HG03064 (cell line): ENCODE results near the gene PTPRK.
"Not testable (repeated sequence)": the region's sequence is repeated elsewhere in the genome, so short reads cannot be mapped to it uniquely, and the experiment has no call there.

Experiments used
- ATAC-seq: cut with Tn5 transposase; IDR thresholded peaks from one replicate; pipeline ENCODE4 v1.9.1; 2021; ENCODE audit warnings: low read depth; ENCODE audit not compliant: unreplicated experiment

PTPRK gene

GRCh38 chr6:127946388-127946787 lies 574.0 kb downstream of the PTPRK start:
- no peak for ATAC-seq

DNA sequence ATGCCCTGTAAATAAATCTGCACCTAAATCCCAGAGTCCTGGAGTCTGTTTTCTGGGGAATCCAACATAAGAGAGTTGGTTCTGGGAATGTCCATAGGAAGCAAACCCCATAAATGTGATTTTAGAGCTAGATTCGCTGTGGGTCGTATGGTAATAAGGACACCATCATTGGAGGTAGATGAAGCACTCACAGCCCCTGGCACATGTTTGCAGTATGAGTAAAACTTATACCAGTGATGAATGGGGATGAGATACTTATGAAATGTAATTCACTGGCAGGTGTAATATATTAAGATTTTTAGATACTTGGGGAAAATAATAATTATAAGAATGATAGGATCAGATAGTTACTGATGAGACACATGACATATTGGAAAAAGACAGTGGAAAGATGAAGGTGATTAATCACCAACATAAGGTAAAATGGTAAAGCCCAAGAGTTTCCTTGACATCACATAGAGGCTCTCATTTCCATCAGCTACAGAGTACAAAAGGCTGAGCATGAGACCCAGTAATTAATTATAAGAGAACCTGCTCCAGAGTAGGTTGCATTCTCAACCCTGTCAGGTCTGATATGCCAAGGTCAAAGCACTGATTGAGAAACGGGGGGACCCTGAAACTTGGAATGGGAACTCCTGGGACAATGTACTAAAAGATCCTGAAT lies 574.8 kb downstream of the PTPRK start:
- ATAC-seq: no peak

GRCh38 chr6:127941228-127941627 lies 579.2 kb downstream of the PTPRK start:
- ATAC-seq: no peak

- ATAC-seq: no peak
These were observed 580.8 kb downstream of the PTPRK start for GRCh38 chr6:127939442-127940066.

GRCh38 chr6:127938701-127939100 lies 581.7 kb downstream of the PTPRK start:
- ATAC-seq: no peak

DNA sequence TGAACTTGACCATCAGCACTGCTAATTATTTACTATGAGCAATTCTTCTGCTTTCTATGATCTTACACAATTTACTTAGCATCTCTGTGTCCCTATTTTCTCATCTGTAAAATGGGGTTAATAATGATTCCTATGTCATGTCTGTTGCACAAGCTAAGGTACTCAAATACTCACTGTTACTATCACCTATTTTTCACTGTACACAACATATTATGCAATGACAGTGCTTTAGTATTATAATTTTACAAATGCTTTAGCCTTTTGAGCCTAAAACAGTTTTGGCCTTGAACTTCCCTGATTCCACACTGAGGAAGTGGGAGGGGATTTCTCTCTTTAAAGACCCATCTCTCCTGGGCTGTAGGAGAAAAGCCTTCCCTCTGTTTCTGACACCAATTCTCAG lies 582.7 kb downstream of the PTPRK start:
- ATAC-seq: no peak

DNA sequence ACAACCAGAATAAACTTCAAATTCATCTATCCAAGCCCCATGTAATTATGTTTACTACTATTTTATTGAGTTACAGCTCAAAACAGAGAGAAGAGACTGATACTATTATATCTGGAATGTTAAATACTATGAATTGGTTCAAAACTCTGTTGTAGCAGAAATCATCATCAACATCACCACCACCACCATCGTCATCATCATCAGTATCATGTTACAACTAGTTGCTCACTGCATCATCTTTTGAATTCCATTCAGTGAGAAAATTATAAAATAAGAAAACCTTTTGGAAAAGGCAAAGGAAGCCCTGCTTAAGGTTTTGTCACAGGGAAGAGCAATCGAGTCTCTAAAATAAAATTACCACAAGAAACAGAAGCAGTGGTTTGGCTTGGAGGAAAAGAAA lies 583.3 kb downstream of the PTPRK start:
- no peak for ATAC-seq

DNA sequence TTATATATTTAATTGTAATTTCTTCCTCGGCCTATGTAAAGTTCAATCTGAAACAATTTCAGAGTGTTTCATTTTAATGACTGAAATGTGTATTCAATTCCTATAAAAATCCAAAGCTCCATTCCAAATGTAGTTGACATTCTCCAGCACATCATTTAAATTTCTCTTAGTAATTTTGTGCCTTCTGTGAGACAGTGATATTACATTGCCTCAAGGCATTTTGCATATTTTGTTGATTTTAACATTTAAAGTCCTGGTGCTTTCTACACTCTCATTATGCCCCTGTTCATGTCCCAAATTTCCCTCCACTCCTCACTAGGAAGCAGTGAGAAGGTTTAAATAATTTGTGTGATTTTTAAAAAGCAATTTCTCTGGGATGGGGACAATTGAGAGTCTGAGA lies 585.4 kb downstream of the PTPRK start:
- ATAC-seq: no peak

DNA sequence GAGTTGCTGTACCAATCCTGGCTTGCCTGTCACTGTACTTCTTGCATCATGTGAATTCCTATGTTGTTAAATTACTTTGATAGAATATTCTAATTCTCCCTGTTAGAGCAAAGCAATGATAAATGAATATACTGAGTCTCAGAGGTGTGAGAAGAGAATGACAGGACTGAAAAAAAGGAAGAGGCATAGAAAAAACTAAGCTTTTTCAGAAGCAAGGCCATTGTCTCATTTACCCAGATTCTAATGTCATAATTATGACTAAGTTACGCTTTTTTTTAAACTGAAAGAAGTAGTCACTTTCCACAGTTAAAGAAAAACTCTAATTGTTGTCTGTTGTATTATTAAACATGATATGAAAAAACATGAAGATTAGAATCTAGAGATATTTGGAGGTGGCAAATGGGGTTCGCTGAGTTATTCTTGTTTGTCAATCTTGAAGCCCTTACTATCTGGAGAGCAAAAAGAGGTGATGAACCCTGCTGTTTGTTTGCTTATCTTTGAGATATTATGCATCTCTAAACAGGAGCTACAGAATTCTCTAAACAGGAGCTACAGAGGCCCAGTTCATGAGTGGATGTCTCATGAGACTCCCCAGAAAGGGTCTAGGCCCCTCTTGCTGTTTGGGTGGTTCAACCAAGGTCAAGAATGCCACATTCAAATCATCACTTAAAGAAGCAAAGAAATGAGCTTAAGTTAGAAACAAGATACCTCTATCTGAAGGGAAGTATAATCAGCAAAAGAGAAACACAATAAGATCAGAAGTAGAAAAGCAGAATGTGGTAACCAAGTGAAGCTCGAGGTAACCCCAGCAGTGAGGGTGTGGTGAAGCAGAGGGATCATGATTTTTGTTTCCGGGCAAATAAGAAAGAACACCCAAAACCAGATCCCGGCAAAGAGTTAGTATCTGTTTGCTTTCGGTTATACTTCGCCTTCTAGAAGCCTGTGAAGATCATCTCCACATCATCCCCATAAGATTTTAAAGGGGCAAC lies 586.3 kb downstream of the PTPRK start:
- no peak for ATAC-seq

DNA sequence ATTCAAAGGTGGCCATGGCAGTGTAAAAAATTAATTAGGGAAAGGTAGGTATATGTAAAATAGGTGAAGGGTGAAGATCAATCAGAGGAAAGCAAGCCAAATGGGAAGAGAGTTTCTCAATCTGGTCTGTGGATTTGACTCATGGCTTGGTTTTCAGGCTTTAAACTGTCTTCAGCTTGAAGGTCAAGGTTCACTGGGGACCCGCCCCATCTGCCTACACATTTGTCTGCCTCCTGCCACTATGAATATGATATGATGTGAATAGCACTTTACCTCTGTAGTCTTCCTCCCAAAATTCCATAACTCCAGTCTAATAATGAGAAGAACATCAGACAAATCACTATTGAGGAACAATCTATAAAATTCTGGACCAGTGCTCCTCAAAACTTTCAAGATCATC lies 587.3 kb downstream of the PTPRK start:
- ATAC-seq: no peak

DNA sequence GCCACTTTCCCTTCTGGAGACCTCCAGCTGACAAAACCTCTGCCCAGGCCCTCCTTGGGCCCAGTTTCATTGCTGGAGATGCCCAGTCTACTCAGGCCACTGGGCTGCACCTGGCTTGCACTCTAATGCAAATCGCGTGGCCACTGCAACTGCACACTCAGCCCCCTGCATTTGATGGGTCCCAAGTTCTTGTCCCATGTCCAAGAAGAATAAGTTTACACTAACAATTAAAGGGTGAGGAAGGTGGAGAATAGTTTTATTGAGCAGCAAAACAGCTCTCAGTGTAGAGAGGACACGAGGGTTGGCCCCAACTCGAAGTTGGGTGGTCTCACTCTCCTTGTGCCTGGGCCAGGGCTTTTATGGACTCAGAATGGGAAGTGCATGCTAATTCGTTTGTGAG lies 587.7 kb downstream of the PTPRK start:
- ATAC-seq: no peak

- not testable (repeated sequence) for ATAC-seq
These were observed 594.0 kb downstream of the PTPRK start for GRCh38 chr6:127926441-127926840.

DNA sequence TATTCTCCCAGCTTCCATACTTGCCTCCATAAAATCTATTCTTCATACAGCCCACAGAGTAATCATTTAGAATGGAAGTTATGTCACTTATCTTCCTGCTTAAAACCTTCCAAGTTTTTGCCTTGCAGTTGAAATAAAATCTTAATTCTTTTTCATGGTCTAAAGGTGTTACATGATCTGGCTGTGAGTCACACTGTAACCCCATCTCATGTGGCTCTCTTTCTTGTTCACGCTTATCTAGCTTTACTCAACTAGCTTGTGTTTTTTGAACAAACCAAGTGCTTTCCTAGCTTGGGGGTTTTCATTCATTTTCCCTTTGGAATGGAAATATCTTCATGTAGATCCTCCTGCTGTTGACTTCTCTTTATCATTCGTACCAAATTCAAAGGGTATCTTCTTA lies 596.0 kb downstream of the PTPRK start:
- no peak for ATAC-seq

DNA sequence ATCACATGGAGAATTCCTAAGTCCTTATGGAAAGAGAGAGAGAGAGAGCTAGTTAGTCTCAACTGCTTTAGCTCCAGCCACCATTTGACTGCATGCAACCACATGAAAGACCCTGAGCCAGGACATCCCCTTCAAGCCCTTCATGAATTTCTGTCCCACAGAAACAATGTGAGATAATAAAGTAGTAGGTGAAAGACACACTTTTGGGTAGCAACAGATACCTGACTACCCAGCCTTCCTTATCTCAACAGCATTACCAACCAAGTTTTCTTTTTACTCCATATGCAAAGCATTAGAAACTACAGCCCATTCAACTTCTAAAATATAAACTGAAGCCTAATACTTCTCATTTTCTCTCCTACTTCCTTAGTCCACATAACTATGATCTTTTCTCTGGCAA lies 596.4 kb downstream of the PTPRK start:
- ATAC-seq: no peak

DNA sequence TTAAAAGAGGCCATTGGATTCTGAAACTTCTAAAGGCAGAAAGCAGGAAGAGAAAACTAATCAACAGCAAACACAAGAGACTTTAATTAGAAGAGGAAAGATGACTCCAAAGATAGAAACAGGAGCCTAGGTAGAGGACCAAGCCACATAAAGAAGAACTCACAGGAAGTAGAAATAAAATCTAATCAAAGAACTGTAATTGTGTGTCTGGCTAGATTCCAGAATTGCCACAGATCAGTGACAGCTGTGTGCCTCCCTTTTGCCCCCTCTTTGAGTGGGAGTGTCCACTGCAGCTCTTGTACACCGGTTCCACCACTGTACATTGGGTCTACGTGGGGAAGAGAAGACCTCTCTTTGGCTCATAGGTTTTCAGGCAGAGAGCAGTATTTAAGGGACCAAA lies 597.3 kb downstream of the PTPRK start:
- no peak for ATAC-seq

DNA sequence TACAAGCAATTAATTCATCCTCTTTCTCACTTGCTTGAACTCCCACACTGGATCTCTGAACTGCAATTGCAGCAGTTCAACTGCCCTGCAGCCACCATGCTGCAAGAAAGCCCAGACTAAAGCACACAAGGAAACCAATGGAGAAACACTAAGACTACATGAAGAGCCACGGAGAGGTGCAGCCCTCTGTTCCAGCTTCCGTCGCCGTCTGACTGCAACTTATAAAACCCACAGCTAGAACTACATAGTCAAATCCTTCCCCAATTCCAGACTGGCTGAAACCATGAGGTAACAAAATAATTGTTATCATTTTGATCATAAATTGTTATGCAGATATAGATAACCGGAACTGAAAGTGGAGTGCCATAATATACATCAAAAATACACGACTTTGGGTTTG lies 598.4 kb downstream of the PTPRK start:
- ATAC-seq: no peak

DNA sequence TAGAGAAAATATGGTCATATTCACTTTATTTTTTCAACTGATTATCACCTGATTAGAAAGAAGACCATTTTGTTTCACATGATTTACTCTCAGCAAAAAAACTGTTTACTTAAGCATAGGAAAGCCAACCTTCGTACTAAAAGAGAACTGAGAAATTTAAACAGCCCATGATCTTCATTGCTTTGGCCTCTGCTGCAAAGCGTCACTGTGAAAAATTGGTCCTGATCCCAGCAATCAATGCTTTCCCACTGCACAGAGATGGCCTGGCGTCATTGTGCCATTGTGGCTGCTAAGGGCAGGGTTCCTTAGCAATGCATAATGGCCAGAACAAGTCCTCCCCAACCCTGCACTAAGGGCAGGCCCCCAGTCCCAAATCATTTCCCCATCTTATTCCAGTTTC lies 599.6 kb downstream of the PTPRK start:
- no peak for ATAC-seq
